ENCODE data around the gene GPALPP1. TPM values are rescaled to one million over a fixed set of nuclear protein-coding genes. Genes with fewer than 3 reads are reported as not detected.
A peak's percentile ranks its signal among the peaks of the same experiment; 100 is the strongest.

GPALPP1 gene
- total RNA-seq, 1 donor from 2014 or later, result 27.7 TPM

GRCh38 chr13:44969551-44970484 is 19.5 kb upstream of the GPALPP1 start:
- Mint-ChIP-seq H3K27ac (ENCODE audit: unreplicated experiment) (no peak overlapping the region), H3K27me3 (ENCODE audit: unreplicated experiment) (peaks cover 2% of the 10 kb centered on the region), H3K9me3 (ENCODE audit: unreplicated experiment) (no peaks in the 10 kb centered on the region), H3K4me1 (ENCODE audit: low read depth, unreplicated experiment) (no peaks in the 10 kb centered on the region), H3K4me3 (ENCODE audit: unreplicated experiment) (no peak overlapping the region), H3K36me3 (ENCODE audit: unreplicated experiment) (peaks cover 4% of the 10 kb centered on the region)
- DNase-seq, result no peak
- TF ChIP-seq CTCF (IDR thresholded peaks at IDR 0.05; ENCODE audit: partially characterized antibody, unreplicated experiment), result peak; percentile 81

GRCh38 chr13:44971656-44972595 is 17.4 kb upstream of the GPALPP1 start:
- Mint-ChIP-seq H3K27ac (ENCODE audit: unreplicated experiment) (no peak overlapping the region), H3K9me3 (ENCODE audit: unreplicated experiment) (no peaks in the 10 kb centered on the region), H3K27me3 (ENCODE audit: unreplicated experiment) (peaks cover 2% of the 10 kb centered on the region), H3K4me1 (ENCODE audit: low read depth, unreplicated experiment) (no peaks in the 10 kb centered on the region), H3K36me3 (ENCODE audit: unreplicated experiment) (no peaks in the 10 kb centered on the region), H3K4me3 (ENCODE audit: unreplicated experiment) (no peak overlapping the region)
- no peak for DNase-seq
- TF ChIP-seq CTCF (IDR thresholded peaks at IDR 0.05; ENCODE audit: partially characterized antibody, unreplicated experiment), result no peak

- TF ChIP-seq CTCF (IDR thresholded peaks at IDR 0.05; ENCODE audit: partially characterized antibody, unreplicated experiment), result peak; percentile 78
- H3K9me3 Mint-ChIP-seq (ENCODE audit: unreplicated experiment), result no peaks in the 10 kb centered on the region
- H3K4me3 Mint-ChIP-seq (ENCODE audit: unreplicated experiment), result no peak overlapping the region
- no peak for DNase-seq
- H3K4me1 Mint-ChIP-seq (ENCODE audit: low read depth, unreplicated experiment), result no peaks in the 10 kb centered on the region
- H3K27ac Mint-ChIP-seq (ENCODE audit: unreplicated experiment), result no peak overlapping the region
- H3K27me3 Mint-ChIP-seq (ENCODE audit: unreplicated experiment), result peaks cover 2% of the 10 kb centered on the region
- H3K36me3 Mint-ChIP-seq (ENCODE audit: unreplicated experiment), result no peaks in the 10 kb centered on the region
These were observed 16.3 kb upstream of the GPALPP1 start for GRCh38 chr13:44972956-44973581.

GRCh38 chr13:44974056-44974793 is 15.1 kb upstream of the GPALPP1 start:
- Mint-ChIP-seq H3K27me3 (ENCODE audit: unreplicated experiment) (peaks cover 2% of the 10 kb centered on the region), H3K9me3 (ENCODE audit: unreplicated experiment) (no peaks in the 10 kb centered on the region), H3K27ac (ENCODE audit: unreplicated experiment) (no peak overlapping the region), H3K4me1 (ENCODE audit: low read depth, unreplicated experiment) (no peaks in the 10 kb centered on the region), H3K36me3 (ENCODE audit: unreplicated experiment) (no peaks in the 10 kb centered on the region), H3K4me3 (ENCODE audit: unreplicated experiment) (no peak overlapping the region)
- TF ChIP-seq CTCF (IDR thresholded peaks at IDR 0.05; ENCODE audit: partially characterized antibody, unreplicated experiment), result no peak
- no peak for DNase-seq
